HG03565 (cell line): ENCODE data around the gene KLF7.

Experiments used
- ATAC-seq: cut with Tn5 transposase; IDR thresholded peaks from one replicate; pipeline ENCODE4 v1.9.1; 2021; ENCODE audit warnings: mild to moderate bottlenecking, moderate library complexity; ENCODE audit not compliant: unreplicated experiment

Gene KLF7

DNA sequence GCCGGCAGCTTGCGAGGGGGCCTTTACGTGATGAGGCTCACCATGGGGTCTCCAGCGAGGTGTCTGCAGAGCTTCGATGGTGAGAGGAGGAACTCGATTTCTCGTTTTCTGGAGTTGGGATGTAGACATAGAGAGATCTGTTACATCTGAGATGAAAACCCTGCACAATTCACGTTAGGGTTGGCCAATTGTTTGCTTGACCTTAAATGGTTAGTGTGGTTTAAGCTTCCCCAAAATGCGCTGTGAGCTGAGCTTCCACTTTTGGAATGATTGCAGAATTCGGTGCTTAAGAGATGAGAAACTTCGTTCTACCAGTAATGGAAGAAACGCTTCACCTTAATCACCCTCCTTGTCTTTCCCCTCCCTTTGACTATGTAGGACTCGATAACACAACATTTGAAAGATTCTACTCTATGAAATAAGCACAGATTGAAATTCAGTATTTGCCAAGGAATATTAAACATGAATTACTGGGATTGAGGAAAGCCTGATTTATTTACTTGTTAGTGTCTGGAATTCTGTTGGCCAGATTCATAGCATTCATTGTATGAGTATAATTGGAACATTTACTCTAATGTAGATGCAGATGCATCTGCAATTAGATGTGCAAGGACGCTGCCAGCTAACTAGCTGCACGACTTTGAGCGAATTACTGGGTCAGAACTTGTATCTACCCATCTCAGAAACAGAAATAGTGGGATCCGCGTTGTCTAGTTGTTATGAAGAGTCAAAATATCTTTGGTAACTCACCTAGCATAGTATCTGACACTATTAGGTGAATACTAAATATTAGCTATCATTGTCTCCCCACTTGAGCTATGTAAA is 1.6 kb upstream of the KLF7 start:
- ATAC-seq, result peak; percentile 2

DNA sequence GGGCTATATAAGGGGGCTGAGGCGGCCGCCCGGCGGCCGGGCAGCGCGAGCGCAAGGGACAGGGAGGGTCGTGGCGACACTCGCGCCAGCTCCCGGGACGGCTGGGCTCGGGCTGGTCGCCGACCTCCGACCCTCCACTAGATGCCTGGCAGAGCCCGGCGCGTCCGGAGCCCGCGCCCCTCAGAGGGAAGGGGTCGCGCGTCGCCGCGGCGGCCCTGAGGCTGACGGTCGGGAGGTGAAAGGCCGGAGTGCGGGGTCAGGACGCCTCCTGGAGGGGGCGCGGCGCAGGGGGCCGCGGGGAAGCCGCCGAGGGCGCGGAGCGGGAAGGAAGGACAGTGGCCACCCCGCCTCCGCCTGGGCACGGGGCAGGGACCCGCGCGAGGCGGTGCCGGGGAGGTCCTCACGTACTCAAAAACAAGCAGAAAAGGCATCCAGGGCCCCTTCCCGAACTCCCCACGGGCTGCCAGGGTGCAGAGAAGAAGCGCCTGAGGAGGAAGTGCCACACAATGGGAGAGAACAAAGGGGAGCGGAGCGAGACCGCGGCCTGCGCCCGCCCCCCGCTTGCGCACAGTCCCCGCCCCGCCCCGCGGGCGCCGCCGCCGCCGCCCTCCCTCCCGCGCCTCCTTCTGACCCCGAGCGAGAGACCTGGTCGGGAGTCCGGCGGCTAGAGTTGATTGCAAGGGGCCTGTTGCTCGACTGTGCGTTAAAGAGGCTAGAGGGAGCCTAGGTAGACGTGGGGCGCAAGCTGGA is 776 bp upstream of the KLF7 start:
- ATAC-seq, result peak; percentile 28

DNA sequence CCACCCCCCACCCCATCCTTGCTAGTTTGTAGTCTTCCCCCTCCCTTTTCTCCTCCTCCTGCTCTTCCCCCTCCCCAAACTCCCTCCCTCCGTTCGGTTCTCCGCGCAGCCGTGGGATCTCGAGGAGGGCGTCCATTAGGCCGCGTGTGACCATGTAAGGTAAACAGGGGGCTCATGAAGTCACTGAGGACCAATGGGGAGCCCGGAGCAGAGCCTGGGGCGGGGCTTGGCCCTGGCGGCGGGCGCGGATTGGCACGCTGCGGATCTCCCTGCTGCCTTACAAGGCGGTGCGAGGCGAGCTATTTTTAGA is 246 bp upstream of the KLF7 start:
- ATAC-seq, result peak; percentile 93

DNA sequence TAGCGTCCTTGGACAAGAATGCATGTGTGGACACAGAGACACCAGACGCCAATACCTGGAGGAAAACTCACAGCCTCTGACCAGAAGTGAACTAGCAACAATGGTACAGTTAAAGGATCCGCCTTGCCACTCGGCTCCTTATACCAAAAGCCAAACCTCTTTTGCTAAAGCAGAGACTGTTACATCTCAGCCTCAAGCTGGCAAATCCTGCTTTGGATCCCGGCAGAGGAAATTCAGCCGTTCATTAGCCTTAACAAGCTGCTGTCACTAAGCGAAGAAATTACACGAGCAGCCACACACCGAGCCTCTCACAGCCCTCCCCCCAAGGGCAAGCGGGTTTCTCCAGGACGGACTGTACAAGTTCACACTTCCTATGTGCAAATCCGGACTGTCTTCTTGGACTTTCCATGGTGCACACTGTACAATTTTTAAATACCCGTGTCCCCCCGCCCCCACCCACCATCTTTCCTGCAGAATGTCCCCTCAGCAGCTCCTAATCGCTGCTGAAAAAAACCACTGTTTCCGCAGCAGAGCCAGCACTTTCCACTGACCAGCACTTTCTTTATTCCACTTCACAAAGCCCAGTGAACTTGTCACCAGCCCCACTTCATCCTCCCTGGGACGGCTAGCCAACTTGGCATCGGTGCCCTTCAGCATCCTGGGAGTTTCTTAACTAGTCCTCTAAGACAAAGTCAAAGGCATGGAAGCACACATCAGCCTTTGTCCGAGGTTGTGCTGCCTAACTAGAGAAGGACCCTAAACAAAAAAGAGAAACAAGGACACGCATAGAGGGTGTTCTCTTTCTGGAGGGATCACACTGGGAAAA is 1.5 kb downstream of the KLF7 start:
- ATAC-seq, result no peak

DNA sequence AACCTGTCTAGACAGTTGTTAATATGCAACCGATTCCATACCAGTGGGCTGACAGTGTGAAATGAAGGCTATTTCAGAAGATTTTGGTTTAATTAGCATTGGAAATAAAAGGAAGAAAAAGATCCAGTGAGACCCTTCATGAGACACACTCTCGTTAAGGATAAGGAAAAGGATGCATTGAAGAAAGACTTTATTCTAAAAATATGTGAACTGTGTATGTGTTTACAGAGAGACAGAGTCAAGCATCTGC is 2.1 kb downstream of the KLF7 start:
- no peak for ATAC-seq

DNA sequence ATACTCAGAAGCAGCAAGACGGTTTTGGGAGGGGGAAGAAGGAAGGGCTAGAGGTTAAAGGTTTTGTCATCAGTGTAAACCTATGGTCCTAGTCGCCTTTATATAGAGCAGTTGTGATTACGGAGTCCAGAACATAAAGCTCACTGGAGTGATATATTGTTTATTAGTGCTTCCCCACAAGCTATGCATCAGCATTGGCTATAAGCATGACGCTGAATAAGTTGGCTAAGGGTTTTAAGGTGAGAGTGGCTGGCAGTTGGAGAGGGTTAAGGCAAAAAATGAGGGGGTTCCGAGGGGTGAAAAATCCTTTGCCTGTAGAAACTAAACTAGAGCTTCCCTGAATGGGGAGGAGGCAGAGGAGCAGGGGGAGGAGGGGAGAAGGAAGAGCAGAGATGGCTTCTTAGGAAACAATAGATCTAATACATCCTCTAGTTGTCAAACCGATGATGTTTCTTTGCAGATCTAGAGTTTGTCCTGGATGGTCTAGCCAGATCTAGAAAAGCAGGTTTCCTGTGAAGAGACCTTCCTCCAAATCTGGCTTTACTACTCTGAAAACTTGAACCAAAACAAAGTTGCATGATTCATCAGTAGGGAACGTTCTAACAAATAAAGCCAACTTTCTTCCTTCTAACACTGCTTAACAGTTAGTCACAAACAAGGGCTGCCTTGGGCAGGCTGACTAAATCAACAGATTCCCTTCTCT is 2.5 kb downstream of the KLF7 start:
- no peak for ATAC-seq

DNA sequence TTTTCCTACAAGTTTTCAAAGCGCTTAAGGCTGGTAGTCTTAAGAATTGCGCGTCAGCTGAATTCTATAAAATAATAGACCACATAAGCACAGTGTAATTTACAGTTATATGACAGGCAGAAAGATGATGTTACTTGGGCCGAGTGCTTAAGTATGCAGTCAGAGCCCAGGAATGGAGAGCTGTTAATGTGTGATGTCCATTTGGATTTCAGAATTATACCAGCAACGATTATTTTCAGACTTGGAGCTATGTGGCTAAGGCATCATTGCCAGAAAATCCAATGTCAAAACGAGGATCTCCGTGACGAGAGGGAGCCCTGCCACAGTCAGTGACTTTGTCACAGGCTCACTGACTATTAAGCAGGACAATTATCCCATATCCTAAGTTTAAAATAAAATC is 3.4 kb downstream of the KLF7 start:
- ATAC-seq, result no peak

DNA sequence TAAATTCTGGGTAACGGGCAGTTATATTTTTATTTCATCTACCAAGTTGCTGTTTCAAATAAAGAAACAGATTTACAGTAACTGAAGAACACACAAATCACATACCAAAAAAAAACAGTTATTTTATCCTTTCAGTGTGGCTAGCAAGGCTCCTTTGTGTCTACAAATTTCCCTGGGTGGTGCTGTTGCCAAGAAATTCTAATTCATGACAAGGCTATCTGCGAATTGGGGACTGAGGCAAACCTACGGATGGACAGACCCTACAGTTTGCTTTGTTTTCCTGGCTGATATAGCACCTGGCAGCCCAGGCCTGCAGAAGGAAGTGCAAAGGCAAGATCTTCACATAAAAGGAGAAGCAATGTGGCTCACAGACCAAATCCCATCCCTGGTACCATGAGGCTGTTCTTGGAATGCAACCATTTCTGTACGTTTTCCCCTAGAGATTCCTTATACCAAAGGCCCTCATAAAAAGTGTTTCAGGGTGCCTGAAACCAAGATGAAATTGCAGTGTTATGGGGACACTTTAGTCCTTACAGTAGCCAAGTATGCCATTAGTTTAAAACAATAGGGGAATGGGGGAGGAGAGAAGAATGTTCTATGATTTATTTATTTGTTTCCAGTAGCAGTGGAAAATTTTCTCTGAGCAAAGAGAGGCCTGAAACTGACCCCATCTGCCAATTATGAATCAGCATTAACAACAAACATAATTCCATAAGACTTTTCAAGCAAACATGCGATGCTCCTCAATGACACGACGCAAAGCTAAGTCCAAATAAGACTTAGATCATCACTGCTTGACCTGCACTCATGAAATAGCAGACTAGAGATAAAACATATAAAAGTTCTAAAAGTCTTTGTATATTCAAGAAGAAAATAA is 4.3 kb downstream of the KLF7 start:
- ATAC-seq, result no peak

DNA sequence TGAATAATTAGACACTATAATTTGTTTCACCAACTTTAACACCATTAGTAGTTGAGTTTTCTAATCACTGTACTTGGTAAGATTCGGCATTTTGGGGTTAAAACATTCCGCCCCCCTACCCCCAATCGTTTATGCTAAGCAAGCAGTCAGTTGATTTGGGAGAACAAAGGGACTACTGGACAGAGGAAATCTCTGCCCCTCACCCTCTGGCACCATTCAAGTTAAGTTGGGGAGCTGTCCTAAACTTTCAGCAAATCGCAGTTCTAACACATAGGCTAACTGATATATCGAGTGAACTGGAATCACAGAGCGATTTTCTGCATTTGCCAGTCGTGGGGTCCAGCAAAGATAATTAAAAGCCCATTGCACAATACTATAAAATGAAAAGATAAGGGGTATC is 5.6 kb downstream of the KLF7 start:
- ATAC-seq, result no peak

DNA sequence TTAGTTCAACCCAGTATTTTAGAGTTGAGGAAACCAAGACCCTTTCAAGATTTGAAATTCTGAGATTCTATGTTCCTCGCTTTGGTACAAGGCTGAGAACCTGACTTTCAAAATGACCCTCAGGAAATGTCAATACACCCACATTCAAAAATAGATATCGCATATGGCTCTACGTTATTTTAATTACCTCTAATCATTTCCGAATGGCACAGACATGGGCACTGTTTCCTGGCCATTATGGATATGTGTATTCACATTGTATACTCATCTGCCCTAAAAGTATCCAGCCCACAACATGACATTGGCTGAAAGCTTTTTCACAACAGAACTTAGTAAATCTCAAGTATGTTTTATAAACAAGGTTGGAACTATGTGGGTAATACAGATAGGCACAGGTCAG is 6.7 kb downstream of the KLF7 start:
- ATAC-seq, result no peak

DNA sequence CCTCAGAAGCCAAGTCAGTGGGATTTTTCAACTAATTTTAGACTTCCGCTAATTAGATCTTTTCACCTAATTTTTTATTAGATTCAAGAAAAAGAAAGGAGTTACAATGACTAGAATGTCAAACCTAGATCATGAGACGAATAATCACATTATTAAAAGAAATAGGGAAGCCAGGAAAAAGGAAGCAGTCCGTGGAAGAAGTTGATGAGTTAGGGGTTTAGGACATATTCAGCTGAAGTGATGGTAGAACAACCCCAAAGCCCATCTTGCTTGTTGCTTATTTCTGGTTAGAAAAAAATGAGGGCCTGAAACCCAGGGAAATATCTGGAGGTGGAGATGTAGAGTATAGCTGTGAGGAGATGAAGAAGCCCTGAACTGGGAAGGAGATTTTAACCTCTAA is 8.0 kb downstream of the KLF7 start:
- no peak for ATAC-seq

DNA sequence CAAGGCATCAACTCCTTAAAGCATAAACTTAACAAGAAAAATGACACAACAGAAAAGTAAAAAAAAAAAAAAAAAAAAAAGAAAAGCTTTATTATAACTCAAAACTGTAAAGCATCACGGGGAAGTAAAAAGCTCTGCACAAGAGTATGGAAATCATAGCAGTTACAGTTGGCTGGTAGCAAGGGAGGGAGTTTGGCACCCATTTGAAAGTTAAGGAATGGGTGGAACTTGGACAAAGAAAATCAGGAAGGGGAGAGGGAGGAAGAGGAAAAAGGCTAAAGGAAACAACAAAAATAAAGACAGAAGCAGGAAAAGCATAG is 8.6 kb downstream of the KLF7 start:
- ATAC-seq, result no peak

DNA sequence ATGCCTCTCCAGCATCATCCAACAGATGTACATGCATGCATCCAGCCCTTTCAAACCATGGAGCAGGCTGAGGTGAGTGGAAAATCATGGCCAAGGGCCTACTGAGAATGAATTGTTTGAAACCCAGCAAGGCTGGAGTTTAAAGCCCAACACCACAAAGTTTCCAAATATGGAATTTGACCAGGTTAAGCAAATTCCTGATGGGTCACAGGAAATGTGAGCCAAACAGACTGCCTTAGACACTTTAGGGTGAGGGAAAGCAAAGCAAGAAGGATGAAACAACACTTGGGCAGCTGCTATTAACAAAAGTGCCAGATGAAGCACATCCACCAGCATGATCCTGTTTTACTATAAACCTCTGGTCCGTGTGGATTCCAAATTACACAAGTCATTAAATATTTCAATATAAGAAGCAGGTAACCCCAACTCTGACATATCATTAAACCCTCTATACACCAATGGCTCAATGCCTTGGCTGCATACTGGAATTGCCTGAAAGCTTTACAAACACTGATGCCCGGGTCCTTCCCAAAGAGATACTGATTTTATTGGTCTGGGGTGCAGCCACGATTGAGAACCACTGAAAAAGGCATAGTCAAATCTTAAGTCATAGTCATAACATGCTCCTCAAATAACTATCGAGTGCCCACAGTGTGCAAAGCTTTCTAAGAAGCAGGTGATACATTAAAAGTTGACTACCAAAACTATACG is 9.1 kb downstream of the KLF7 start:
- ATAC-seq, result peak; percentile 64

DNA sequence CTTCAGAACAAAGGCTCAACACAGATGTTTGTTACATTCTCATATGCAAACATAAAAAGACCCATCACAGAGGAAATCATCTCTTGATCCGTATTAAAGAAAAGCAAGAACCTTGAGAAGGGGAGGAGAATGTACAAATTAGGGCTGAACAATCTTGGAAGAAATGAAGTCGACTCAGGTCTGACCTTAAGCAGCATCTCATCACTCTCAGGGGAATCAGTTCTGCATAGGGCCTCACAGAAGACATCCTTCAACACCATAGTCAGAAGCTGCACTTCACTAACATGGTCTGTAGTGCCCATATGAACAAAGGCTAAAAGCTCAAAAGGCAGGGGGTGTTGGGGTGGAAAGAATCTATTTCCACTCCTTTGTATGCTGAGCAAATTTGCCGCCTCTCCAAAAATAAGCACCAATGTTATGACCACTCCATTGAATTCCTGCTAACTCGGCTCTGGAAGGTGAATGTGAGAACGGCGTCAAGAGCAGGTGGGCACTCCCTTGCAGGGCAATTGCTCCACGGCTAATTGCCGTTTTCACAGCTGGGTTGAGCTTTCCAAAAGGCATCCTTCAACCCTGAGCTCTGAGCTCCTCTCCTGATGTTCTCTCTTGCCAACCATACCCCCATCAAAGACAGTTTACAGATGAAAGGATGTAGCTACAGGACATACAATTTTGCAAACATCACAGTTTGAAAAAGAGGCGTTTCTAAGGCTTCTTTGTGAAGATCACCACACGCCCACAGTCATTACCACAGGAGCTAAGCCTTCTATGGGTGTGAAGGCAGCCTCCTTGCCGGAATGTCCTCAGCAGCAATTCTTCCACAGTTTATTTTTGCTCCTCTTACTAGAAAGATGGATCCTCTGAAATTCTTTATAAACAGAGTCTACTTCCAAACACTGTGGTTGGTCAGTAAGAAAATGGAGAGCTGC is 10.0 kb downstream of the KLF7 start:
- ATAC-seq, result no peak

DNA sequence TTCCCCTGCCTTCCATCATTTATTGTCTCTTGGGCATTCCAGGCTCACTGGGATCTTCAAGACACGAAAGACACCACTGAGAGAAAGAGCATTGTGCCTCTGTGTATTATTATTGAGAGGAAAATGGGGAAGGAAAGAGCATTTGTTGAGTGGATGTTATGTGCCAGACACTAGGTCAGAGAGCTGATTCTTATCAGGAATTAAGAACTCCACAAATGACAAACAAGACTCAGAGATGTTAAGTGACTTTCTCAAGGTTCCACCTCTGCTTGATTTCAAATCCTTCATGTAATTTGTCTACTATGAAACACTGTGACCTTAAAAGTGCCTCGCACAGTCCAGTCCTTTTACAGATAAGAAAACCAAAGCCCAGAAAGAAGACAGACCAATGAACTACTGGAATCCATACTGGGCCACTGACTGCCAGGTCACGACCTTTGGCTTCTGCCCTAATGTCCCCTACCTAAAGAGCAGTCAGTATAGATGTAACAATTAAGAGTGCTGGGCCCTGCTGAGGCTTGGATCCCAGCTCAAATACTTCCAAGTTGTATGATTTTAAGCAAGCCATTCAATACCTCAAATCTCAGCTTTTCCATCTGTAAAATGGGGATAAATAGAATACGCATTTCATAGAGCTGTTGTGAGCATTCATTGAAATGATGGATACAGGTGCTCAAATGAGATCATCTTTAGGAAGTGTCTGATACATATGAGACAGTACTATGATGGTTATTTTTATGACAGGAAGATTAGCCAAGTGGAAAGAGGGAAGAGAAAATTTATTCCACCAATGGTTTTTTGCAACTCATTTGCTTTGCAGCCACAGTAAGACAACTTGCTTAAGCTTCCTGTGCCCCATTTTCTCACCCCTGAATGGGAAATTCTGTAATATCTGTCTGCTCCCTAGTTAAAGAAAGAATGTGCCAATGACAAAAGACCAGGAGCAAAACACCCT is 10.9 kb downstream of the KLF7 start:
- ATAC-seq, result no peak

DNA sequence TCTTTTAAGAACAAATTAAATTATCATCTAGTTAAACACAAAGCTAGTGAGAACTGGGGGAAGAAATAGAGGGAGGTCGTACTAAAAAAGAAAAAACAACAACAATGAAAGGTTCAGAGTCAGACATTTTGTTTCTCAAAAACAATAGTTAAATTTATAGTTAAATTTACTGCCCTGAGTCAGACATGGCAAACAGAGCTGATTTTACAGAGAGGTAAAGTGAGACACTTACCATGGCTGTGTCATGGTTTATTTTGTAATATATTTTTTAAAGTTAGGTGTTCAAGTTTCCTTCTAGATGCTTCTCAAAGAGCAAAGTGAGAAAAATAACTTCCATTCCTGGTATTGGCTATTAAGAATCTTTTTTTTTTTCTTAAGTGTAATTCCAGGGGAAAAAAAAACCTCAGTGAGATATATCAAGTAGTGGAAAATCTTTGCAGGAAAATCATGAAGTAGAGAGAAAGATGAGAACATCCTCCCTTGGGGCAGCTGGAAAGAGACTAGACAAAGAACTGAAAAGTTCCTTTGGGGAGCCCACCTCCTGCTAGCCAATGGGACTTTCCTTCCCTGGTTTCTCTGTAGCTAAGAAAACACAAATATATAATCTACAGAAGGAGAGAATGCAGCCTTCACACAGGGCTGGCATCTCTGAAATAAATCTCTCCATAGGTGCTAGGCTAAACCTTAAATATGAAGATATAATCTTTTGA is 12.3 kb downstream of the KLF7 start:
- no peak for ATAC-seq

DNA sequence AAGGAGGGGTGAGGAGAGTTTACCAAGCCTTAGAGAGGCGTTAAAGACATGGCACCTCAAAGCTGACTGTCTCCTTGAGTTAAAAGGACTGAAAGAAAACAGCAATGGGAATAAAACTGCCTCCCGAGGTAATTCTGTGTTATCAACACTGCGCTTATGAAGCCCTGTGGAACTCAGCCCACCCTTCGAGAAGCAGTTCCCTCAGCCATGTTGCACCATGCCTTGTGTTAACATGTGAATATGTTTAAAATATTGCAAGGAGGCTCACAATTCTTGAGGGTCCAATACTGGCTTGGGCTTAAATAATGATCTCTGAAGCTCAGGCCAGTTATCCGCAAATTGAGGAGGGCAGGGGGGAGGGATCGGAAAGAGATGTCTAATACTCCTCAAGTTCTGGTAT is 14.7 kb downstream of the KLF7 start:
- no peak for ATAC-seq
